ENCODE measurements around the gene GLB1L. TPM values are rescaled to one million over a fixed set of nuclear protein-coding genes. Genes with fewer than 3 reads are reported as not detected.
"Not testable (repeated sequence)": the region's sequence is repeated elsewhere in the genome, so short reads cannot be mapped to it uniquely, and the experiment has no call there.

The GLB1L gene
- total RNA-seq, 1 donor from 2014 or later, result 8.8 TPM

DNA sequence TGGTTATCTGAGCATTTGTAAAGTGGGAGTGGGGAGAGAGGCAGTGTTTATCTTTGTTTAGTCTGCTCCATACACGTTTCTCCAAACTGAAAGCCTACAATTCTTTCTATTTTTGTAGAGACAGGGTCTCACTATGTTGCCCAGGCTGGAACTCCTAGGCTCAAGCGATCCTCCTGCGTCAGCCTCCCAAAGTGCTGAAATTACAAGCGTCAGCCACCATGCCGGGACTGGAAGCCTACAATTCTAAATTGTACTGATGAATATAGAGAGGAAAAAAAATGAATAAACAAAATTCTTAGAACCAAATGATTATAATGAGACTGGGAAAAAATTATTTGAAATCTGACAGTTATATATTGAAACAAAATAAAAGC is 40.1 kb downstream of the GLB1L start:
- H3K27me3 Mint-ChIP-seq (ENCODE audit: unreplicated experiment), result no peaks in the 10 kb centered on the region
- no peak for DNase-seq (ENCODE audit: extremely low spot score, unreplicated experiment)
- TF ChIP-seq, protein P1, sequence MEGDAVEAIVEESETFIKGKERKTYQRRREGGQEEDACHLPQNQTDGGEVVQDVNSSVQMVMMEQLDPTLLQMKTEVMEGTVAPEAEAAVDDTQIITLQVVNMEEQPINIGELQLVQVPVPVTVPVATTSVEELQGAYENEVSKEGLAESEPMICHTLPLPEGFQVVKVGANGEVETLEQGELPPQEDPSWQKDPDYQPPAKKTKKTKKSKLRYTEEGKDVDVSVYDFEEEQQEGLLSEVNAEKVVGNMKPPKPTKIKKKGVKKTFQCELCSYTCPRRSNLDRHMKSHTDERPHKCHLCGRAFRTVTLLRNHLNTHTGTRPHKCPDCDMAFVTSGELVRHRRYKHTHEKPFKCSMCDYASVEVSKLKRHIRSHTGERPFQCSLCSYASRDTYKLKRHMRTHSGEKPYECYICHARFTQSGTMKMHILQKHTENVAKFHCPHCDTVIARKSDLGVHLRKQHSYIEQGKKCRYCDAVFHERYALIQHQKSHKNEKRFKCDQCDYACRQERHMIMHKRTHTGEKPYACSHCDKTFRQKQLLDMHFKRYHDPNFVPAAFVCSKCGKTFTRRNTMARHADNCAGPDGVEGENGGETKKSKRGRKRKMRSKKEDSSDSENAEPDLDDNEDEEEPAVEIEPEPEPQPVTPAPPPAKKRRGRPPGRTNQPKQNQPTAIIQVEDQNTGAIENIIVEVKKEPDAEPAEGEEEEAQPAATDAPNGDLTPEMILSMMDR (IDR thresholded peaks at IDR 0.05), result no peak
- H3K27ac Mint-ChIP-seq (ENCODE audit: unreplicated experiment), result no peak overlapping the region
- no peak overlapping the region for H3K4me3 Mint-ChIP-seq (ENCODE audit: unreplicated experiment)
- H3K4me1 Mint-ChIP-seq (ENCODE audit: unreplicated experiment), result peaks cover 25% of the 10 kb centered on the region
- H3K9me3 Mint-ChIP-seq (ENCODE audit: unreplicated experiment), result no peaks in the 10 kb centered on the region
- peaks cover 7% of the 10 kb centered on the region for H3K36me3 Mint-ChIP-seq (ENCODE audit: unreplicated experiment)

DNA sequence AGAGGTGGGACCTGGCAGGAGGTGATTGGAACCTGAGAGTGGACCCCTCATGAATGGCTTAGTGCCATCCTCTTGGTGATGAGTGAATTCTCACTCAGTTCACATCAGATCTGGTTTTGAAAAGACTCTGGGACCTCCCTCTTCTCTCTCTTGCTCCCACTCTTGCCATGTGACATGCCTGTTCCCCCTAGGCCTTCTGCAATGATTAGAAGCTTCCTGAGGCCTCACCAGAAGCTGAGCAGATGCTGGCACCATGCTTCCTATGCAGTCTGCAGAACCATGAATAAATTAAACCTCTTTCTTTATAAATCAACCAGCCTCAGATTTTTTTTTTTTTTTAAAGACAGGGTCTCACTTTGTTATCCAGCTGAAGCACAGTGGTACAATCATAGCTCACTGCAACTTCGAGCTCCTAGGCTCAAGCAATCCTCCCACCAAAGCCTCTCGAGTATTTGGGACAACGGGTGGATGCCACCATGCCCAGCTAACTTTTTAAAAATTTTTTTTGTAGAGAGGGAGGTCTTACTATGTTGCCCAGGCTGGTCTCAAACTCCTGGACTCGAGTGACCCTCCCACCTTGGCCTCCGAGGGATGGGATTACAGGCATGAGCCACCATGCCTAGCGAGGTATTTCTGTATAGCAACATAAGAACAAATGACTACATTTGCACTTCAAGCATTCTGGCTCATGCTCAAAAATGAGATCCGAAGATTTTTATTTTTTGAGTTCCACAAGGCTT is 40.6 kb downstream of the GLB1L start:
- Mint-ChIP-seq H3K36me3 (ENCODE audit: unreplicated experiment) (peaks cover 7% of the 10 kb centered on the region), H3K9me3 (ENCODE audit: unreplicated experiment) (no peaks in the 10 kb centered on the region), H3K4me1 (ENCODE audit: unreplicated experiment) (peaks cover 25% of the 10 kb centered on the region), H3K27ac (ENCODE audit: unreplicated experiment) (no peak overlapping the region), H3K27me3 (ENCODE audit: unreplicated experiment) (peaks cover under 1% of the 10 kb centered on the region), H3K4me3 (ENCODE audit: unreplicated experiment) (no peak overlapping the region)
- no peak for DNase-seq (ENCODE audit: extremely low spot score, unreplicated experiment)
- TF ChIP-seq, protein P1 (IDR thresholded peaks at IDR 0.05), result no peak

DNA sequence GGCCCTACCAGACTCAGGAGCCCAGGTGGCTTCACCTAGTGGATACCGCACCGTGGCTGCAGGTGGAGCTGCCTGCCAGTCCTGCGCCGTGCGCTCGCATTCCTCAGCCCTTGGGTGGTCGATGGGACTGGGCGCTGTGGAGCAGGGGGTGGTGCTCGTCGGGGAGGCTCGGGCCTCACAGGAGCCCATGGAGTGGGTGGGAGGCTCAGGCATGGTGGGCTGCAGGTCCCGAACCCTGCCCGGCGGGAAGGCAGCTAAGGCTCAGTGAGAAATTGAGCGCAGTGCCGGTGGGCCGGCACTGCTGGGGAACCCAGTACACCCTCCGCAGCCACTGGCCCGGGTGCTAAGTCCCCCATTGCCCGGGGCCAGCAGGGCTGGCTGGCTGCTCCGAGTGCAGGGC is 43.9 kb downstream of the GLB1L start:
- H3K36me3 Mint-ChIP-seq (ENCODE audit: unreplicated experiment); H3K27ac Mint-ChIP-seq (ENCODE audit: unreplicated experiment): not testable (repeated sequence)

DNA sequence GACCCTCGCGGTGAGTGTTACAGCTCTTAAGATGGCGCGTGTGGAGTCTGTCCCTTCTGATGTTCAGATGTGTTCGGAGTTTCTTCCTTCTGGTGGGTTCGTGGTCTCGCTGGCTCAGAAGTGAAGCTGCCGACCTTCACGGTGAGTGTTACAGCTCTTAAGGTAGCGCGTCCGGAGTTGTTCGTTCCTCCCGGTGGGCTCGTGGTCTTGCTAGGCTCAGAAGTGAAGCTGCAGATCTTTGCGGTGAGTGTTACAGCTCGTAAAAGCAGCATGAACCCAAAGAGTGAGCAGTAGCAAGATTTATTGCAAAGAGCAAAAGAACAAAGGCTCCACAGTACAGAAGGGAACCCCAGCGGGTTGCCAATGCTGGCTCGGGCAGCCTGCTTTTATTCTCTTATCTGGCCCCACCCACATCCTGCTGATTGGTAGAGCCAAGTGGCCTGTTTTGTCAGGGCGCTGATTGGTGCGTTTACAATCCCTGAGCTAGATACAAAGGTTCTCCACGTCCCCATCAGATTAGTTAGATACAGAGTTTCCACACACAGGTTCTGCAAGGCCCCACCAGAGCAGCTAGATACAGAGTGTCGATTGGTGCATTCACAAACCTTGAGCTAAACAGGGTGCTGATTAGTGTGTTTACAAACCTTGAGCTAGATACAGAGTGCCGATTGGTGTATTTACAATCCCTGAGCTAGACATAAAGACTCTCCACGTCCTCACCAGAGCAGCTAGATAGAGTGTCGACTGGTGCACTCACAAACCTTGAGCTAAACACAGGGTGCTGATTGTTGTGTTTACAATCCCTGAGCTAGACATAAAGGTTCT is 44.5 kb downstream of the GLB1L start:
- H3K4me3 Mint-ChIP-seq (ENCODE audit: unreplicated experiment); DNase-seq (ENCODE audit: extremely low spot score, unreplicated experiment); H3K4me1 Mint-ChIP-seq (ENCODE audit: unreplicated experiment); H3K9me3 Mint-ChIP-seq (ENCODE audit: unreplicated experiment); H3K36me3 Mint-ChIP-seq (ENCODE audit: unreplicated experiment); H3K27ac Mint-ChIP-seq (ENCODE audit: unreplicated experiment): not testable (repeated sequence)
- H3K27me3 Mint-ChIP-seq (ENCODE audit: unreplicated experiment), result peaks cover 15% of the 10 kb centered on the region

More for the DNA sequence above, 43.9 kb downstream of the GLB1L start:
- not testable (repeated sequence) for H3K4me3 Mint-ChIP-seq (ENCODE audit: unreplicated experiment); DNase-seq (ENCODE audit: extremely low spot score, unreplicated experiment); H3K4me1 Mint-ChIP-seq (ENCODE audit: unreplicated experiment); H3K9me3 Mint-ChIP-seq (ENCODE audit: unreplicated experiment)
- H3K27me3 Mint-ChIP-seq (ENCODE audit: unreplicated experiment), result peaks cover 11% of the 10 kb centered on the region

DNA sequence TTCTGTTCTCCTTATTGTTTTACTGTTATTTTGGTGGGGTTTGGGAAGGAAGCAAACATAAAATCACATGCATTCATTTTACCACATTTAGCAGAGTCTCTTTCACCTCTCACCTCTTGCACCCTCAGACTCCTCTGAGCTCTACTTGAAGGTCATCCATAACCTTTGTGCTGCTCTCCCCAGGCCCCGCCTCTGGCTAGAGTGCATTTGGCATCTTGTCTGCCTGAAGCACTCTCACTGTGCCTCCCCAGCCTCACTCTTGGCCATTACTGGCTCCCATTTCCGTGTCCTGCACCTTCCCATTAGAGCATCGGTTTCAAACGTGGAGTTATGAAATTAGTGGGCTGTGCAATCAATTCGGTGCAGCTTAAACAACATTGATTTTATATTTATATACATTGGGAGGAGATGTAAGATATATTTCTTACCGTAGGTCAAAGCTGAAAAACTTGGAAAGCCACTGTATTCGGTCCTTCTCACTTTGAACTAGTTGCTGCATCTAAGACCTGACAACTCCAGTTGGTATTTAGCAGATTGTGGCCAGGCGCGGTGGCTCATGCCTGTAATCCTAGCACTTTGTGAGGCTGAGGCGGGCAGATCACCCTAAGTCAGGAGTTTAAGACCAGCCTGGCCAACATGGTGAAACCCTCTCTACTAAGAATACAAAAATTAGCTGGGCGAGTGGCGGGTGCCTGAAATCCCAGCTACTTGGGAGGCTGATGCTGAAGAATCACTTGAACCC is 45.6 kb downstream of the GLB1L start:
- Mint-ChIP-seq H3K4me1 (ENCODE audit: unreplicated experiment) (no peaks in the 10 kb centered on the region), H3K4me3 (ENCODE audit: unreplicated experiment) (no peak overlapping the region), H3K27me3 (ENCODE audit: unreplicated experiment) (peaks cover 20% of the 10 kb centered on the region), H3K27ac (ENCODE audit: unreplicated experiment) (no peak overlapping the region), H3K9me3 (ENCODE audit: unreplicated experiment) (no peaks in the 10 kb centered on the region), H3K36me3 (ENCODE audit: unreplicated experiment) (no peaks in the 10 kb centered on the region)
- DNase-seq (ENCODE audit: extremely low spot score, unreplicated experiment), result no peak
- TF ChIP-seq, protein P1 (IDR thresholded peaks at IDR 0.05), result no peak

Measured in osteocyte (in vitro differentiated cells).